NCI-H1092 (cell line): ENCODE measurements around the gene ABCC1.

ENCODE experiments used
- DNase-seq: peaks from one replicate; lab custom pipeline; 2025; lab: John Stamatoyannopoulos, UW

Gene ABCC1

GRCh38 chr16:16048904-16049582 lies 99.6 kb downstream of the ABCC1 start:
- no peak for DNase-seq

- no peak for DNase-seq
Measured at GRCh38 chr16:16050106-16050505, 100.7 kb downstream of the ABCC1 start.

- DNase-seq: no peak
Measured at GRCh38 chr16:16051132-16051531, 101.7 kb downstream of the ABCC1 start.

- DNase-seq: no peak
Measured at GRCh38 chr16:16052916-16053315, 103.5 kb downstream of the ABCC1 start.

GRCh38 chr16:16057102-16057501 lies 107.7 kb downstream of the ABCC1 start:
- no peak for DNase-seq

DNA sequence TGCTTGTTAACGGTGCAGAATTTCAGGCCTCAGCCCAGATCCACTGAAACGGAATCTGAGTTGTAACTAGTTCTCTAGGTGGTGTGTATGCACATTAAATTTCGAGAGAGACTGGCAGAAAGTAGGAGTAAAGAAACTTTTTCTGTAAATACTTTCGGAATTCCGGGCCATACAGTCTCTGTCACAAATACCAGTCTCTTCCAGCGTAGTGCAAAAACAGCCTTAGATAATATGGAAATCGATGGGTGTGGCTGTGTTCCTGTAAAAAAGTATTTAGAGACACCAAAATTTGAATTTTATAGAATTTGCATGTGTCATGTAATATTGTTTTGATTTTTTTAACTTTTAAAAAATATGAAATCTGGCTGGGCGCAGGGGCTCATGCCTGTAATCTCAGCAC lies 109.7 kb downstream of the ABCC1 start:
- DNase-seq: no peak

DNA sequence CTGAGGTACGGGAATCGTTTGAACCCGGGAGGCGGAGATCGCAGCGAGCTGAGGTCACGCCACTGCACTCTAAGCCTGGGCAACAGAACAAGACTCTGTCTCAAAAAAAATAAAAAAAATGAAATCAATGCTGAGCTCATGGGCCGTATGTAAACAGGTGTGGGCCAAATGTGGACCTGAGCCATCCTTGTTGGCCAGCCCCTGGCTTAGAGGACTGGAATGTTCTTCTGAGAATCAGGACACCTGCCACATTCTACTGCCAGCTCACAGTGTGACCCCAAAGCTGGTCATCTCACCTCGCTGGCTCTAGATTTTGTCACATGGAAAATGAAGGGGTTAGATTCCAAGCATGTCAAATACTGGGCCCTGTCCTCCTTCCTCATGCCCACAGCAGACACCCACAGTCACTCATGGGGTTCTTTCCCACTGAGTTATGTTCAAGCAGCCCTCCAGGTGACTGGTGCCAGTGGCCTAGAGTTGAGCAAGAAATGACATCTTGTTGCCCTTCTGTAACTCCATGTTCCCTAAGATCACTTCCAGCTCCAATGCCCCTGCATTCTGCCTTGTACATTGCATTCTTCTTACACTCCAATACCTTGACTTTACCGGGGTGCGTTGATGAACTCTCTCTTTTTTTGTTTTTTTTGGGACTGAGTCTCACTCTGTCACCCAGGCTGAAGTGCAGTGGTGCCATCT lies 110.6 kb downstream of the ABCC1 start:
- no peak for DNase-seq

DNA sequence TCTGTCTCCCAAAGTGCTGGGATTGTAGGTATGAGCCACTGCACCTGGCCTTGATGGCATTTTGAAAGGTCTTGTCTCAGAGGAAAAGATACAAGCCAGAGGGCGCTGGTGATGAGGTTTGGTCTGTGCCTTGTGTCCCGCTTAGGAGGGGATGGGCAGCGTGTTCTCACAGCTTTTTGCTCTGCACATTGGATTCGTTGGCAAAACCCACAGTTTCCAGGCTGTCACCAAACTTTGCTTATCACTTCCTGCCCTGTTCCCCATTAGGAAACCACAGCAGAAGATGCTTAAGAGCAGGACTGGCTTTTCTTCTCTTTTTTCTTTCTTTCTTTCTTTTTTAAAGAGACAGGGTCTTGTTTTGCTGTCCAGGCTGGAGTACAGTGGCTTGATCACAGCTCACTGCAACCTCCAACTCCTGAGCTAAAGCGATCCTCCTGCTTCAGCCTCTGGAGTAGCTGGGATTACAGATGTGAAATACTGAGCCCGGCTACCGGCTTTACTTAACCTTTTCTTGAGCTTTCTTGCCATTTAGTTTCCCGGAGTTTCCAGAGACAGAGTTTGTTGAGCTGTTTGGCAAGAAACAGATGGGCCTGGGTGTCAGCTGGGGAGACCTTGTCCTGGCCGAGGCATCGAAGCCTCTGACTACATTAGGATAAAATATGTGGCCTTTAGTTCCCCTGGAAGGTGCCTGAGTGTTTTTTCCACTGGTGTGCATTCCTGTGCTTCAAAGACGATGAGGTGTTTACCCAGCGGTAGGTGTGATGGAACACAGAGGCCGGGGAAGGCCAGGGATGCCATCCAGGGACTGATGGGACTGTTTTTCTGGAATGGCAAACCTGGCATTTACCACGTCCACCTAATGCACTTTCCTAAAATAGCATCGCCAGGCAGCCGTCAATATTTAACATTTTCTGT lies 112.9 kb downstream of the ABCC1 start:
- DNase-seq: no peak

GRCh38 chr16:16063683-16064082 lies 114.3 kb downstream of the ABCC1 start:
- no peak for DNase-seq

DNA sequence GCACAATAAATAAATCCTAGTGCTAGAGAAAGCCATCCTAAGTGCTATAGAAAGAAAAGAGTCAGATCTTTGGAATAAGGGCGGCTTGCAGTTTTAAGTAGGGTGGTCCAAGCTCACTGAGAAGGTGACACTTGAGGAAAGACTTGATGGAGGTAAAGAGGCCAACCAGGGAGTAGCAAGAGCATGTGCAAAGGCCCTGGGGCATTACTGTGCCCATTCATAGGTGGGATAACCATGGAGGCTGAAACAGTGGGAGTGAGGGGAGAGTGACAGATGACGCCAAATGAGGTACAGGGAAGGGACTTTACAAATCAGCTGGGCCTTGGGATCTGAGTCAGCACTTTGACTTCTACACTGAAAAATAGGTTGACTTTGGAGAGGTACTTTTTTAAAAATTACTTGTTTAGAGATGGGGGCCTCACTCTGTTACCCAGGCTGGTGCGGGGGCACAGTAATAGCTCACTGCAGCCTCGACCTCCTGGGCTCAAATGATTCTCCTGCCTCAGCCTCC lies 115.5 kb downstream of the ABCC1 start:
- no peak for DNase-seq

- DNase-seq: no peak
Measured at GRCh38 chr16:16067127-16067526, 117.7 kb downstream of the ABCC1 start.

DNA sequence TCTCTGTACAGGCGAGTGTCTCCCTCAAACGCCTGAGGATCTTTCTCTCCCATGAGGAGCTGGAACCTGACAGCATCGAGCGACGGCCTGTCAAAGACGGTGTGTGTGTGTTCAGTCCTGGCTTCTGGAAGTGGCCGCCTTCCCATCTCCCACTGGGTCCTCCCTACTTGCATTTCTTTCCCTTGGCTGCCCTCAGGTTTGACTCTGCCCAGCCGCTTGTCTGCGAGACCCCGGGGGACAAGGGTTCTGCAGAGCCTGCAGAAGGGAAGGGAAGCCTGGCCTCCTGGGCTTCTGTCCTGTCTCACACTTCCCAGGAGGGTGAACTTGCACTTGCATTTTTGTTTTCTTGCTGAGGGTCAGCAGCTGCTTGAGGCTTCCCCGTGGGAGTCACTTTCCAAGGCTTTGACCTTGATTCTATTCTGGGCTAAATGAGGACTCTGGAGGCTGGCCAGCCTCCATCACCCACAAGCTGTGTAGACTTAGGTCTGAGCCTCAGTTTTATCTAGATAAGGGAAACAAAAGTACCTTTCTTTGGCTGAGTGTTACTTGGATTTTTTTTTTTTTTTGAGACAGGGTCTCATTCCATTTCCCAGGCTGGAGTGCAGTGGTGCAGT lies 122.3 kb downstream of the ABCC1 start:
- DNase-seq: no peak

- DNase-seq: no peak
Measured at GRCh38 chr16:16073001-16073545, 123.7 kb downstream of the ABCC1 start.

GRCh38 chr16:16073891-16074881 lies 124.8 kb downstream of the ABCC1 start:
- no peak for DNase-seq

DNA sequence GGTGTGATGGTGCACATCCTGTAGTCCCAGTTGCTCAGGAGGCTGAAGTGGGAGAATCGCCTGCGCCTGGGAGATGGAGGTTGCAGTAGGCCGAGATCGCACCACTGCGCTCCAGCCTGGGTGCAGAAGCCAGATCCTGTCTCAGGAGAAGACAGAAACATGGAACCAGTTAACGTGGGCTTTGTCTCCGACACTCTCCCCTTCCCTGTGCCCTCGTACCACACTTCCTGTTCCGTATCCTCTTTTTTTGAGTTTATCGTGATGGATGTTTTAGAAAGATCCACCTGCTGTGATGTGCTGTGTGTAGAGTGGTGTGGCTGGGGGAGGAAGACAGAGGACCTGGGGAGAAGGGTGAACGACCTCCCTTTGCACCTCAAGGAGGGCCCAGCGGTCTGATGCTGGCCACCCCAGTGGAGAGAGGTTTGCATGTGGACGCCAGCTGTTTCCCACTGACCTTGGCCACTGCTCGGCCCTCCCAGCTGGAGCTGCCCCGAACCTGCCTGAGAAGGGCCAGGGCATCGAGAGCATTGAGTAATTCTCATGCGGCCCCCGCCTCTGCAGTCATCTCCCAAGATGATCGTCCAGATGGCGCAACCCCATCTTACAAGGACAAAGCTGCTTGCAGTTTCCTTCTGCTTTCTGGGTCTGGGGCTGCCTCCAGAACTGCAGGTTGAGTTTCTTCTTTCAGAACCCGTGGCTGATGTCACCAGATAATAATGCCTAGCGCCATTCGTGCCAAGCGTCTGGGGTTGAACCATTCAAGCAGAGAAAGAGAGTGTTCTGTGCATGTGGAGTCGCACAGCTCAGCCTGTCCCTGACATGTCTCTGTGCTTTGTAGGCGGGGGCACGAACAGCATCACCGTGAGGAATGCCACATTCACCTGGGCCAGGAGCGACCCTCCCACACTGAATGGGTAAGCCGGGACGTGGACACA lies 126.3 kb downstream of the ABCC1 start:
- DNase-seq: no peak

- DNase-seq: no peak
Measured at GRCh38 chr16:16076423-16076813, 127.0 kb downstream of the ABCC1 start.

GRCh38 chr16:16080465-16081065 lies 131.1 kb downstream of the ABCC1 start:
- no peak for DNase-seq

DNA sequence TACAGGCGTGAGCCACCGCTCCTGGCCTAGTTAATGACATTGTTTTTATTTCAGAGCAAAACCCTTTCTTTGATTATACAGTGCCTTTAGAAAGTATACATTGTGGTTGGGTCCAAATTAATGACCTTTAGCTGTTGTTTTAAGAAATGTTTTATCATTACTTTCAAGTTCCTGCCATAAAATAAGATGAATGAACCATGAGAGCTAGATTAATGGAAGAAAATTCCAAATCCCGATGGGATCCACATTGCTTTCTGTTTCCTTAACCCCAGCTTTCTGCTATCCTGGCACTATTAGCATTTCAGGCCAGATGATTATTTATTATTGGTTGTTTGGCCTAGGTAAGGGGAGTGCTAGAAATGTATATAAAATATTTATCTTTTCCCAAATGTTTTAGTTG lies 131.7 kb downstream of the ABCC1 start:
- DNase-seq: no peak

DNA sequence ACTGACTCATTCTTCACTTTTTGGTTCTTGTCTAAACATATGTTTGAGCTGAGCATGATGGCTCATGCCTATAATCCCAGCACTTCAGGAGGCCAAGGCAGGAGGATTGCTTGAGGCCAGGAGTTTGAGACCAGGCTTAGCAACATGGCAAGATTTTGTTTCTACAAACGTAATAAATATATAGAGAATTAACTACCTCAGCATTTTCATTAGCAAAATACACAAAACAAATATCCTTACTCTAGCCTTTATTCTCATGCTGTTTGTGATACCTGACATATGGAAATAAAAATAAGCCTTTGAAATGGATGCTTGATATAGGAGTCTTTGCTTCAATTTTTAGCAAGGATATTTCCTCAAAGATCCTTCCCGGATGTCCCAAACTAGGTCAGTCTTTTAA lies 132.8 kb downstream of the ABCC1 start:
- DNase-seq: no peak
